Immature natural killer cell (primary cell): ENCODE results near the gene NT5C2. TPM values are rescaled to one million over a fixed set of nuclear protein-coding genes. Genes with fewer than 3 reads are reported as not detected.
"Not testable (repeated sequence)": the region's sequence is repeated elsewhere in the genome, so short reads cannot be mapped to it uniquely, and the experiment has no call there.

Experiments used
- DNase-seq, 3 donors: peaks; one replicate each; pipeline ENCODE4 v3.0.0; 2022; ENCODE audit warnings: mixed read lengths in 1 of 3
- H3K27ac Mint-ChIP-seq, 6 donors: one replicate each; pipeline ENCODE4 v1.8.0; 2020; ENCODE audit warnings: mixed read lengths in 6 of 6, mild to moderate bottlenecking in 5 of 6, inconsistent platforms in 4 of 6, moderate library complexity in 3 of 6
- H3K27me3 Mint-ChIP-seq, 3 donors: one replicate each; pipeline ENCODE4 v1.8.0; 2020 to 2021; ENCODE audit warnings: low read depth in 3 of 3, mild to moderate bottlenecking in 3 of 3, mixed read lengths in 3 of 3, moderate library complexity in 3 of 3, inconsistent platforms in 1 of 3
- H3K36me3 Mint-ChIP-seq, 3 donors: one replicate each; pipeline ENCODE4 v1.8.0; 2020; ENCODE audit warnings: mixed read lengths in 3 of 3, inconsistent platforms in 2 of 3, mild to moderate bottlenecking in 2 of 3
- H3K4me1 Mint-ChIP-seq, 2 donors: one replicate each; pipeline ENCODE4 v1.8.0; 2020; ENCODE audit warnings: inconsistent platforms in 2 of 2, mild to moderate bottlenecking in 2 of 2, mixed read lengths in 2 of 2, moderate library complexity in 1 of 2
- H3K4me3 Mint-ChIP-seq, 5 donors: one replicate each; pipeline ENCODE4 v1.8.0; 2020; ENCODE audit warnings: mild to moderate bottlenecking in 5 of 5, mixed read lengths in 5 of 5, inconsistent platforms in 3 of 5, moderate library complexity in 3 of 5
- H3K9me3 Mint-ChIP-seq, 6 donors: one replicate each; pipeline ENCODE4 v1.8.0; 2020; ENCODE audit warnings: mild to moderate bottlenecking in 6 of 6, mixed read lengths in 6 of 6, inconsistent platforms in 4 of 6, moderate library complexity in 3 of 6
- polyA plus RNA-seq, 3 donors: library from polyadenylated mRNA; unstranded; fragments of 300-500 nt; fragmentation: Illumina TruSeq; gene quantifications; one replicate each; pipeline ENCODE4 v1.2.3, GENCODE V29; 2021

NT5C2 gene
- polyA plus RNA-seq, 3 donors from 2014 or later, result 86.2 to 116 (median 91.5) TPM

- peak overlapping the region; percentile 94 to 100 (median 99) for H3K4me3 Mint-ChIP-seq
- H3K36me3 Mint-ChIP-seq, result no peaks in the 10 kb centered on the region
- peak; percentile 73 to 80 (median 76) for DNase-seq
- H3K4me1 Mint-ChIP-seq, result peaks cover 49 to 56% of the 10 kb centered on the region in 2 donors
- H3K27ac Mint-ChIP-seq, result peak overlapping the region; percentile 93 to 99 (median 98)
- no peaks in the 10 kb centered on the region for H3K9me3 Mint-ChIP-seq
- peaks cover 7 to 21% (median 14%) of the 10 kb centered on the region in 3 donors for H3K27me3 Mint-ChIP-seq
These were observed 493 bp downstream of the NT5C2 start for GRCh38 chr10:103192451-103193106.

GRCh38 chr10:103192089-103192450 is 1.0 kb downstream of the NT5C2 start:
- H3K4me1 Mint-ChIP-seq, result peaks cover 49 to 57% of the 10 kb centered on the region in 2 donors
- no peaks in the 10 kb centered on the region for H3K36me3 Mint-ChIP-seq
- H3K4me3 Mint-ChIP-seq, result peak overlapping the region; percentile 94 to 100 (median 99)
- peaks cover 5 to 20% (median 14%) of the 10 kb centered on the region in 3 donors for H3K27me3 Mint-ChIP-seq
- H3K9me3 Mint-ChIP-seq, result no peaks in the 10 kb centered on the region
- peak overlapping the region; percentile 93 to 99 (median 98) for H3K27ac Mint-ChIP-seq
- DNase-seq, result no peak

GRCh38 chr10:103191198-103191597 is 1.9 kb downstream of the NT5C2 start:
- H3K27ac Mint-ChIP-seq, result peak overlapping the region; percentile 93 to 99 (median 98)
- H3K27me3 Mint-ChIP-seq, result peaks cover 5 to 20% (median 14%) of the 10 kb centered on the region in 3 donors
- not testable (repeated sequence) for H3K9me3 Mint-ChIP-seq, DNase-seq, H3K36me3 Mint-ChIP-seq
- peak overlapping the region; percentile 94 to 100 (median 99) for H3K4me3 Mint-ChIP-seq
- H3K4me1 Mint-ChIP-seq, result peaks cover 57 to 61% of the 10 kb centered on the region in 2 donors

GRCh38 chr10:103188853-103189252 is 4.2 kb downstream of the NT5C2 start:
- Mint-ChIP-seq H3K27ac (peak overlapping the region in 1 of 6 donors; percentile 67), H3K9me3 (no peaks in the 10 kb centered on the region), H3K4me1 (peaks cover 77 to 79% of the 10 kb centered on the region in 2 donors), H3K36me3 (no peaks in the 10 kb centered on the region), H3K27me3 (peaks cover 5 to 18% (median 10%) of the 10 kb centered on the region in 3 donors), H3K4me3 (peak overlapping the region in 1 of 5 donors; percentile 18)
- no peak for DNase-seq

- Mint-ChIP-seq H3K27ac (peak overlapping the region in 3 of 6 donors; percentile 18 to 22 (median 22)), H3K4me1 (peaks cover 69 to 82% of the 10 kb centered on the region in 2 donors), H3K4me3 (peak overlapping the region; percentile 27 to 59 (median 46)), H3K27me3 (no peaks in the 10 kb centered on the region), H3K9me3 (no peaks in the 10 kb centered on the region), H3K36me3 (no peaks in the 10 kb centered on the region)
- DNase-seq, result no peak
These were observed 6.9 kb downstream of the NT5C2 start for GRCh38 chr10:103186128-103186527.

- no peaks in the 10 kb centered on the region for H3K9me3 Mint-ChIP-seq
- DNase-seq, result no peak
- H3K4me3 Mint-ChIP-seq, result peak overlapping the region in 3 of 5 donors; percentile 21 to 48 (median 38)
- peaks cover 63 to 82% of the 10 kb centered on the region in 2 donors for H3K4me1 Mint-ChIP-seq
- H3K36me3 Mint-ChIP-seq, result peaks cover 0 to 4% (median 0%) of the 10 kb centered on the region in 3 donors
- no peaks in the 10 kb centered on the region for H3K27me3 Mint-ChIP-seq
- H3K27ac Mint-ChIP-seq, result peak overlapping the region in 1 of 6 donors; percentile 71
These were observed 8.5 kb downstream of the NT5C2 start for GRCh38 chr10:103184615-103185014.

- Mint-ChIP-seq H3K27ac (peak overlapping the region in 2 of 6 donors; percentile 47 to 77), H3K4me3 (peak overlapping the region in 1 of 5 donors; percentile 48), H3K4me1 (peaks cover 61 to 85% of the 10 kb centered on the region in 2 donors)
- not testable (repeated sequence) for H3K27me3 Mint-ChIP-seq, DNase-seq, H3K9me3 Mint-ChIP-seq, H3K36me3 Mint-ChIP-seq
These were observed 9.1 kb downstream of the NT5C2 start for GRCh38 chr10:103183991-103184451.

GRCh38 chr10:103181244-103181643 is 11.8 kb downstream of the NT5C2 start:
- H3K36me3 Mint-ChIP-seq, result peaks cover 0 to 4% (median 0%) of the 10 kb centered on the region in 3 donors
- no peak for DNase-seq
- H3K27ac Mint-ChIP-seq, result peak overlapping the region in 3 of 6 donors; percentile 27 to 44 (median 28)
- H3K4me1 Mint-ChIP-seq, result peaks cover 49 to 86% of the 10 kb centered on the region in 2 donors
- H3K27me3 Mint-ChIP-seq, result peaks cover 0 to under 1% (median 0%) of the 10 kb centered on the region in 3 donors
- no peaks in the 10 kb centered on the region for H3K9me3 Mint-ChIP-seq
- H3K4me3 Mint-ChIP-seq, result no peak overlapping the region

- Mint-ChIP-seq H3K9me3 (no peaks in the 10 kb centered on the region), H3K4me1 (peaks cover 42 to 82% of the 10 kb centered on the region in 2 donors), H3K27me3 (peaks cover 0 to 1% (median 0%) of the 10 kb centered on the region in 3 donors), H3K27ac (peak overlapping the region in 1 of 6 donors; percentile 36), H3K4me3 (no peak overlapping the region), H3K36me3 (peaks cover 0 to 4% (median 0%) of the 10 kb centered on the region in 3 donors)
- DNase-seq, result no peak
These were observed 12.6 kb downstream of the NT5C2 start for GRCh38 chr10:103180491-103180890.

GRCh38 chr10:103177123-103177522 is 15.9 kb downstream of the NT5C2 start:
- H3K27ac Mint-ChIP-seq, result no peak overlapping the region
- H3K9me3 Mint-ChIP-seq, result no peaks in the 10 kb centered on the region
- no peak for DNase-seq
- H3K36me3 Mint-ChIP-seq, result peaks cover 0 to 4% (median 4%) of the 10 kb centered on the region in 3 donors
- no peak overlapping the region for H3K4me3 Mint-ChIP-seq
- peaks cover 0 to 1% (median 0%) of the 10 kb centered on the region in 3 donors for H3K27me3 Mint-ChIP-seq
- peaks cover 18 to 62% of the 10 kb centered on the region in 2 donors for H3K4me1 Mint-ChIP-seq

GRCh38 chr10:103175580-103176285 is 17.3 kb downstream of the NT5C2 start:
- Mint-ChIP-seq H3K9me3 (no peaks in the 10 kb centered on the region), H3K27me3 (peaks cover 0 to 1% (median 0%) of the 10 kb centered on the region in 3 donors), H3K36me3 (peaks cover 3 to 10% (median 4%) of the 10 kb centered on the region in 3 donors), H3K27ac (peak overlapping the region in 3 of 6 donors; percentile 24 to 74 (median 34)), H3K4me3 (no peak overlapping the region), H3K4me1 (peaks cover 12 to 48% of the 10 kb centered on the region in 2 donors)
- DNase-seq, result no peak

- DNase-seq, H3K27me3 Mint-ChIP-seq, H3K9me3 Mint-ChIP-seq, H3K4me3 Mint-ChIP-seq, H3K27ac Mint-ChIP-seq, H3K36me3 Mint-ChIP-seq: not testable (repeated sequence)
- H3K4me1 Mint-ChIP-seq, result peaks cover 9 to 38% of the 10 kb centered on the region in 2 donors
These were observed 18.7 kb downstream of the NT5C2 start for GRCh38 chr10:103174324-103174723.

- DNase-seq, result no peak
- Mint-ChIP-seq H3K36me3 (peaks cover 3 to 7% (median 7%) of the 10 kb centered on the region in 3 donors), H3K9me3 (no peaks in the 10 kb centered on the region), H3K4me1 (peaks cover 4 to 15% of the 10 kb centered on the region in 2 donors), H3K27ac (no peak overlapping the region), H3K4me3 (no peak overlapping the region), H3K27me3 (peaks cover 0 to 2% (median 0%) of the 10 kb centered on the region in 3 donors)
These were observed 21.8 kb downstream of the NT5C2 start for GRCh38 chr10:103171278-103171677.

GRCh38 chr10:103168438-103168837 is 24.6 kb downstream of the NT5C2 start:
- Mint-ChIP-seq H3K4me3 (no peak overlapping the region), H3K4me1 (peaks cover 0 to 3% of the 10 kb centered on the region in 2 donors), H3K36me3 (peaks cover 8 to 13% (median 13%) of the 10 kb centered on the region in 3 donors), H3K27ac (no peak overlapping the region), H3K27me3 (peaks cover 0 to 1% (median 0%) of the 10 kb centered on the region in 3 donors), H3K9me3 (no peaks in the 10 kb centered on the region)
- no peak for DNase-seq
